K562 (cell line): ENCODE measurements around the gene ORAI2. TPM values are rescaled to one million over a fixed set of nuclear protein-coding genes. Genes with fewer than 3 reads are reported as not detected.
"Not testable (repeated sequence)": the region's sequence is repeated elsewhere in the genome, so short reads cannot be mapped to it uniquely, and the experiment has no call there.

Experiments
- ATAC-seq: fragments of 200-7000 bp; cut with Tn5 transposase; 3 replicates; pipeline ENCODE4 v1.9.1; 2020; ENCODE audit warnings: moderate library complexity
- BruUV-seq: library from RNA; stranded (reverse); fragments of 400-500 nt; replicated peaks from 2 replicates; lab custom pipeline; 2021; lab: Mats Ljungman, UMichigan
- CTCF ChIA-PET: fragments of 300-600 bp; formaldehyde crosslinking; extraction: SDS; loops from one replicate; lab custom pipeline; 2021; ENCODE audit warnings: low intra/inter-chr PET ratio; lab: Yijun Ruan, JAX
- POLR2A ChIA-PET: fragments of 300-600, 350-650 bp; sonication (Branson Sonifier 250); formaldehyde crosslinking; extraction: SDS; loops from one replicate; lab custom pipeline; 2021; ENCODE audit warnings: antibody characterized with exemption, inconsistent platforms; lab: Yijun Ruan, JAX
- DNase-seq, 4 experiments: peaks; one replicate each; pipeline versions ENCODE4 v3.0.0 to v3.0.0-alpha.2; 2011 to 2018; ENCODE audit warnings: low spot score in 3 of 4, mixed read lengths in 3 of 4; ENCODE audit errors: extremely low read depth in 1 of 4
- FAIRE-seq: peaks from 2 replicates; lab custom pipeline; 2011; peaks lifted over from hg19 to GRCh38; lab: Jason Lieb, UNC
- H2AFZ ChIP-seq: 2 replicates; pipeline ENCODE4 v1.6.0; 2011; ENCODE audit warnings: low read depth, low read length, control low read depth, inconsistent platforms
- H3K27ac ChIP-seq: fragments of 200-600 bp; 3 replicates; pipeline ENCODE4 v1.8.0; 2011; ENCODE audit warnings: low read depth, mild to moderate bottlenecking, control low read depth, inconsistent platforms, low read length, moderate library complexity, mixed read lengths; ENCODE audit errors: extremely low read depth
- H3K27me3 ChIP-seq, 2 experiments: fragments of 300-600 bp in 1 of 2; 2 replicates in 1 of 2; 3 replicates in 1 of 2; pipeline versions ENCODE4 v1.6.0 to v1.8.0; 2011; ENCODE audit warnings: inconsistent platforms in 2 of 2, low read length in 2 of 2, mild to moderate bottlenecking in 1 of 2, mixed read lengths in 1 of 2, moderate library complexity in 1 of 2; ENCODE audit not compliant: control insufficient read depth in 2 of 2, insufficient read depth in 2 of 2
- H3K36me3 ChIP-seq: fragments of 300-600 bp; 3 replicates; pipeline ENCODE4 v1.8.0; 2011; ENCODE audit warnings: mild to moderate bottlenecking, low read length, inconsistent platforms; ENCODE audit not compliant: control insufficient read depth, insufficient read depth
- H3K4me1 ChIP-seq, 2 experiments: fragments of 200-600 bp in 1 of 2; replicated peaks in 1 of 2; 2 replicates in 1 of 2; 3 replicates in 1 of 2; pipeline versions ENCODE4 v1.5.1 to v1.8.0; 2011; ENCODE audit warnings: inconsistent platforms in 2 of 2, low read length in 2 of 2, mild to moderate bottlenecking in 1 of 2, mixed read lengths in 1 of 2, moderate library complexity in 1 of 2; ENCODE audit not compliant: control insufficient read depth in 2 of 2, insufficient read depth in 2 of 2
- H3K4me2 ChIP-seq: 2 replicates; pipeline ENCODE4 v1.6.1; 2011; ENCODE audit warnings: low read length, control low read depth, inconsistent platforms, mixed read lengths; ENCODE audit not compliant: insufficient read depth
- H3K4me3 ChIP-seq: fragments of 200-600 bp; sonication (generic), shearing (Covaris generic); 2 replicates; pipeline ENCODE4 v1.5.1; 2016; ENCODE audit warnings: control low read depth, inconsistent platforms
- H3K79me2 ChIP-seq: fragments of 200-600 bp; 3 replicates; pipeline ENCODE4 v1.8.0; 2011; ENCODE audit warnings: low read length, inconsistent platforms; ENCODE audit not compliant: control insufficient read depth, insufficient read depth
- H3K9ac ChIP-seq, 2 experiments: 2 replicates each; pipeline versions ENCODE4 v1.6.0 to v1.6.1; 2011; ENCODE audit warnings: low read depth in 2 of 2, low read length in 2 of 2, control low read depth in 1 of 2, inconsistent platforms in 1 of 2, mild to moderate bottlenecking in 1 of 2, mixed read lengths in 1 of 2; ENCODE audit not compliant: insufficient read depth in 1 of 2
- H3K9me1 ChIP-seq: one replicate; pipeline ENCODE4 v1.6.0; 2011; ENCODE audit warnings: inconsistent platforms, mild to moderate bottlenecking, low read length, moderate library complexity; ENCODE audit not compliant: control insufficient read depth, insufficient read depth
- H3K9me3 ChIP-seq: replicated peaks from 2 replicates; pipeline ENCODE4 v1.5.1; 2011; ENCODE audit warnings: low read depth, low read length, inconsistent platforms; ENCODE audit not compliant: control insufficient read depth, insufficient read depth
- H4K20me1 ChIP-seq: replicated peaks from 2 replicates; pipeline ENCODE4 v1.6.1; 2011; ENCODE audit warnings: low read length, inconsistent platforms, mixed read lengths; ENCODE audit not compliant: control insufficient read depth, insufficient read depth
- CEBPG ChIP-seq, 3 experiments: fragments of 200-800 bp in 1 of 3; sonication (Bioruptor generic) in 1 of 3; sonication (generic) in 1 of 3; formaldehyde crosslinking in 1 of 3; IDR thresholded peaks in 2 of 3; conservative IDR thresholded peaks in 1 of 3; 2 replicates each; pipeline versions ENCODE4 v1.6.1 to v1.8.0; 2016 to 2022; ENCODE audit warnings: missing compliant biosample characterization in 2 of 3, missing genetic modification characterization in 2 of 3, mild to moderate bottlenecking in 1 of 3, missing genetic modification reagents in 1 of 3
- HDGF ChIP-seq: fragments of 450-650 bp; IDR thresholded peaks from 2 replicates; pipeline ENCODE4 v1.6.1; 2016
- SMARCA5 ChIP-seq: fragments of 450-650 bp; IDR thresholded peaks from 2 replicates; pipeline ENCODE4 v1.6.1; 2016
- ZNF263 ChIP-seq: sonication (generic); formaldehyde crosslinking; IDR thresholded peaks from 2 replicates; pipeline ENCODE4 v1.8.0; 2022; ENCODE audit warnings: mild to moderate bottlenecking, missing genetic modification reagents, borderline replicate concordance
- WGBS: fragments of 100-300 bp; shearing (Covaris generic); methylation state at CpG from one replicate; pipeline ENCODE4 v1.1.6; 2016; ENCODE audit warnings: low coverage, mixed read lengths; ENCODE audit not compliant: insufficient coverage; ENCODE audit errors: missing lambda C conversion rate; 5-methylcytosine and 5-hydroxymethylcytosine counted together
- in situ Hi-C: fragments of 300-500 bp; cut with MboI; formaldehyde crosslinking; loops from 4 replicates; pipeline ENCODE4 v1.15.0; 2018; ENCODE audit warnings: inconsistent platforms, mixed read lengths
- intact Hi-C: fragments of 100-400 bp; cut with micrococcal nuclease; formaldehyde crosslinking; loops from 2 replicates; pipeline ENCODE4 v1.14.2; 2022
- polyA plus RNA-seq, 8 experiments: library from polyadenylated mRNA; depleted of rRNA in 4 of 8; stranded (reverse) in 5 of 8; unstranded in 3 of 8; fragments of >200 nt; fragmentation: Nextera tagmentation in 2 of 8; fragmentation: Illumina TruSeq in 1 of 8; extraction: Ambion mirVana in 2 of 8; extraction: Trizol in 1 of 8; gene quantifications; 2 replicates each; pipeline versions ENCODE4 v1.2.1 to v1.2.3, GENCODE V29; 2011 to 2014; ENCODE audit warnings: inconsistent platforms in 1 of 8, missing spikeins in 1 of 8
- total RNA-seq, 7 experiments: library from RNA; depleted of rRNA in 6 of 7; stranded (reverse); fragments of >200 nt in 6 of 7; fragmentation: Illumina TruSeq in 2 of 7; extraction: Trizol in 2 of 7; gene quantifications; 2 replicates each; pipeline versions ENCODE4 v1.2.1 to v1.2.3, GENCODE V29; 2011 to 2021; ENCODE audit warnings: low replicate concordance in 1 of 7
- TF ChIP-seq, protein P1 (sequence below): fragments of 450-650 bp; formaldehyde crosslinking; IDR thresholded peaks from 2 replicates; pipeline ENCODE4 v1.4.0; 2022; ENCODE audit warnings: missing genetic modification characterization

ORAI2 gene
- total and polyA plus RNA-seq, 9 of the 15 experiments (the other 6 are each of a cell fraction or from before 2014, with no cell fraction given) = 1.1 to 27.7 (median 9.2) TPM

DNA sequence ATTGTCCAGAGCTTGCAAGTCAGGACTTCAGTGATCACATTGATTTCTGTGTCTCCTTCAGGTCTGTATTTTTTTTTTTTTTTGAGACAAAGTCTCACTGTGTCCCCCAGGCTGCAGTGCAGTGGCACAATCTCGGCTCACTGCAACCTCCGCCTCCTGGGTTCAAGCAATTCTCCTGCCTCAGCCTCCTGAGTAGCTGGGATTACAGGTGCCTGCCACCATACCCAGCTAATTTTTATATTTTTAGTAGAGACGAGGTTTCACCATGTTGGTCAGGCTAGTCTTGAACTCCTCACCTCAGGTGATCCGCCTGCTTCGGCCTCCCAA is 28.6 kb upstream of the ORAI2 start:
- ATAC-seq; H3K9me3 ChIP-seq; FAIRE-seq; H3K4me2 ChIP-seq; H3K27me3 ChIP-seq; H2AFZ ChIP-seq; H4K20me1 ChIP-seq; H3K4me3 ChIP-seq; in situ Hi-C loops; H3K9ac ChIP-seq; H3K9me1 ChIP-seq; H3K27ac ChIP-seq; H3K4me1 ChIP-seq; intact Hi-C loops; H3K79me2 ChIP-seq; DNase-seq; BruUV-seq; TF ChIP-seq CEBPG (tag; conservative IDR thresholded peaks at IDR 0.05 in 1 of 2, IDR thresholded peaks at IDR 0.05 in 1 of 2): not testable (repeated sequence)
- H3K36me3 ChIP-seq = peaks cover 95% of the 10 kb centered on the region
- CTCF ChIA-PET = interaction anchor here (0.7 to 1.1 kb wide), 2 partner anchors 46 to 47 kb away, joined by 3 to 6 read pairs; no protein-coding TSS in a partner anchor
- POLR2A ChIA-PET = interaction anchor here (1.0 to 1.5 kb wide), 3 partner anchors 8 to 16 kb away, joined by 4 to 8 read pairs (median 5); no protein-coding TSS in a partner anchor
- WGBS = 92% methylated on average over 5 of the region's 5 CpGs
- TF ChIP-seq HDGF (peak; percentile 79; the same call in 1 of the 2 replicates), ZNF263 (CRISPR knock-in tag) (0 out of 2 replicates have a peak, but pooled peaks have one; percentile 29), CEBPG (CRISPR knock-in tag; IDR thresholded peaks at IDR 0.05) (peak; percentile 1; the same call in 1 of the 2 replicates), SMARCA5 (peak; percentile 28; the same call in 1 of the 2 replicates)
- TF ChIP-seq, protein P1, sequence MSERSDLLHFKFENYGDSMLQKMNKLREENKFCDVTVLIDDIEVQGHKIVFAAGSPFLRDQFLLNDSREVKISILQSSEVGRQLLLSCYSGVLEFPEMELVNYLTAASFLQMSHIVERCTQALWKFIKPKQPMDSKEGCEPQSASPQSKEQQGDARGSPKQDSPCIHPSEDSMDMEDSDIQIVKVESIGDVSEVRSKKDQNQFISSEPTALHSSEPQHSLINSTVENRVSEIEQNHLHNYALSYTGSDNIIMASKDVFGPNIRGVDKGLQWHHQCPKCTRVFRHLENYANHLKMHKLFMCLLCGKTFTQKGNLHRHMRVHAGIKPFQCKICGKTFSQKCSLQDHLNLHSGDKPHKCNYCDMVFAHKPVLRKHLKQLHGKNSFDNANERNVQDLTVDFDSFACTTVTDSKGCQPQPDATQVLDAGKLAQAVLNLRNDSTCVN (CRISPR knock-in tag) = peak; percentile 71; the same call in 1 of the 2 replicates
- TF ChIP-seq, all 486 proteins: peak for 5; not testable (repeated sequence) for 481
